KBM-7 (cell line): Measurements from ENCODE around the gene ZNF445.
"Not testable (repeated sequence)": the region's sequence is repeated elsewhere in the genome, so short reads cannot be mapped to it uniquely, and the experiment has no call there.

Source experiments
- DNase-seq: peaks from one replicate; pipeline ENCODE4 v3.0.0-alpha.2; 2015
- in situ Hi-C: fragments of 300-500 bp; cut with MboI; formaldehyde crosslinking; loops from 2 replicates; pipeline ENCODE4 v1.14.3; 2020; ENCODE audit warnings: low sequenced_read_pairs, low pct_unique_long_range_greater_than_20kb, mixed read lengths

ZNF445 gene

GRCh38 chr3:44414517-44415090, 62.9 kb downstream of the ZNF445 start:
- in situ Hi-C loops: no loop called here
- no peak for DNase-seq

DNA sequence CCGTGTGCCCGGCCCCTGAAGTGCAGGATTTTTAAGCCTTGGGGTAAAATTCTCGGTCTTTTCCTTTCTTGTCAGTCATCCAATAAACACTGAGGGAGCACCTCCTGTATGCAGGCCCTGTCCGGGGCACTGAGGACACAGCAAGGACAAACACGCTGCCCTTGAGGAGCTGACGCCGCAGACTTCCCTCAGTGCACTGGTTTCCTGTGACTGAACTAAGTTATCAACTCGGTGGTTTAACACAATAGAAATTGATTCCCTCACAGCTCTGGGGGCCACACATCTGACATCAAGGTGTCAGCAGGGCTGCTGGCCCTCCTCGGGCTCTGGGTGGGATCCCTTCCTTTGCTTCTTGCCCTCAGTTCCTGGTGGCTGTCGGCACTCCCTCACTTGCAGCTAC, 65.1 kb downstream of the ZNF445 start:
- in situ Hi-C loops: no loop called here

GRCh38 chr3:44411031-44411645, 66.3 kb downstream of the ZNF445 start:
- in situ Hi-C loops: no loop called here
- no peak for DNase-seq

More for the DNA sequence above, 65.1 kb downstream of the ZNF445 start:
- no peak for DNase-seq

DNA sequence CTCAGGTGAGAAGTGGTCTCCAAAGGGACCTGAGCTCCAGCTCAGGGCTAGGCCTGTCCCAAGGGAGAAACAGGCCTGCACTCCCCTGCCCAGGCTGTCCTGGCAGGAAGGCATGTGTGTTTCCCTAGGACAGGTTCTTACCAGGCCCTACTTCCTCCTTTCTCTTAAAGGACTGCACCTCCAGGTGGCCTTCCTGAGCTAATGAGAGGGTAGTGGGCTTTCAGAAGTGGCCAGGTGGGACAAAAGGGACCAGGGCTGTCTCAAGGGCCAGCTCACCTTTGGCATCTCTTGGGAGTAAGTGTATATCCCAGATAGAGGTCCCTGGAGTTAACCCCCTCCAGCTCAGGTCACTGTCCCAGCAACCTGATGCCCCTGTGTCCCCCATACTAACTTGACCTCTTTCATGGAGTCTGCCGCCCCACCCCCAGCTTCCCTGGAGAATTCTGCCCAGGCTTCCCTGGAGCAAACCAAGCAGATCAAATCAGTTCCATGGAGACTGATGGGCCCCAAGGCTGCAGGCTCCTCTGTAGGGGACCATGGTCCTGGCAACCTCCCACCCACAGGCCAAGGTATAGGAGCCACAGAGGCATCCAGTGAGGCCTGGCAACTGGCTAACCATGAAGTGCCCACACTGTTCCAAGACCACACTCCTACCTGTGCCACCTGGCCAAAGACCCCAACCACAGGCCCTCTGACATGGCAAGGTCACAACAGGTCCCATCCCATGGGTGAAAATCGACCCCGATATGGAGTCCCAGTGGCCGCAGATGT, 67.6 kb downstream of the ZNF445 start:
- in situ Hi-C loops: no loop called here
- no peak for DNase-seq

DNA sequence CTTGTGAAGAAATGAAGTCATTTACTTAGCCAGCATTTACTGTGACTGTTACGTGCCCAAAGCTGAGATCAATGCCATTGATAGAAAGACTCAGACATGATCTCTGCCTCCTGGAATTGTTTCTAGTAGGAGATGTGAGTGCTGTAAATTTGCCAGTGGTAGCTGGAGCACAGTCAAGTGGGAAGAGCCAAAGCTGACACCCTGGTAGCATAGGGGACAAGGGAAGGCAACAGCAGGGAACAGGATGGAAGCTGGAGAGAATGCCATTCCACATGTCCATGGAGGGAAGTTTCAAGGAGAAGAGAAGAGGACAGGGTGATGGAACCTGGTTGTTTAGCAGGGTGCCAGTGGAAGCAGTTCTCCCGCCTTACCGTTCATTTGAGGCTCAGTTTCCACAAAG, 74.9 kb downstream of the ZNF445 start:
- in situ Hi-C loops: no loop called here
- DNase-seq: no peak

- in situ Hi-C loops: no loop called here
- no peak for DNase-seq
Observed at GRCh38 chr3:44400771-44401170, 76.7 kb downstream of the ZNF445 start.

DNA sequence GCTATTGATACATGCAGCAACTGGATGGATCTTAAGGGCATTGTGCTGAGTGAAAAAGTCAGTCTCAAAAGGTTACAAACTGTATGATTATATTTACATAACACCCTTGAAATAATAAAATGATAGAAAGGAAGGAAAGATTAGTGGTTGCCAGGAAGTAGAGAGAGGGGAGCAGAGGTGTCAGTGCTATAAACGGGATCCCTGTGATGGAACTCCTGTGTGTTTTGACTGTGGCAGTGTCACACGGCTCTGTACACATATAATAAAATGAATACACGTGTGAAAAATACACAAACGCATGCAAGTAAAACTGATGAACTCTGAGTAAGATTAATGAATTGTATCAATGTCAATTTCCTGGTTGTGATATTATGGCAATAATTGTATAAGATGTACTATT, 78.6 kb downstream of the ZNF445 start:
- no peak for DNase-seq
- in situ Hi-C loops: no loop called here

DNA sequence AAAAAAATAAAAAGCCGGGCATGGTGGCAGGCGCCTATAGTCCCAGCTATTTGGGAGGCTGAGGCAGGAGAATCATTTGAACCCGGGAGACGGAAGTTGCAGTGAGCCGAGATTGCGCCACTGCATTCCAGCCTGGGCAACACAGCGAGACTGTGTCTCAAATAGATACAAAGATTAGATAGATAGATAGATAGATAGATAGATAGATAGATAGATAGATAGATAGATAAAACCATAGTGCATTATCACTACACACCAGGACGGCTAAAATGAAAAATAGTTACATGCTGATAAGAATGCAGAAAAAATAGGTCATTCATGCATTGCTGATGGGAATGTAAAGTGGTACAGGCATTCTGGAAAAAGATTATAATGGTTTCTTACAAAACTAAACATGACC, 79.2 kb downstream of the ZNF445 start:
- in situ Hi-C loops, DNase-seq: not testable (repeated sequence)

DNA sequence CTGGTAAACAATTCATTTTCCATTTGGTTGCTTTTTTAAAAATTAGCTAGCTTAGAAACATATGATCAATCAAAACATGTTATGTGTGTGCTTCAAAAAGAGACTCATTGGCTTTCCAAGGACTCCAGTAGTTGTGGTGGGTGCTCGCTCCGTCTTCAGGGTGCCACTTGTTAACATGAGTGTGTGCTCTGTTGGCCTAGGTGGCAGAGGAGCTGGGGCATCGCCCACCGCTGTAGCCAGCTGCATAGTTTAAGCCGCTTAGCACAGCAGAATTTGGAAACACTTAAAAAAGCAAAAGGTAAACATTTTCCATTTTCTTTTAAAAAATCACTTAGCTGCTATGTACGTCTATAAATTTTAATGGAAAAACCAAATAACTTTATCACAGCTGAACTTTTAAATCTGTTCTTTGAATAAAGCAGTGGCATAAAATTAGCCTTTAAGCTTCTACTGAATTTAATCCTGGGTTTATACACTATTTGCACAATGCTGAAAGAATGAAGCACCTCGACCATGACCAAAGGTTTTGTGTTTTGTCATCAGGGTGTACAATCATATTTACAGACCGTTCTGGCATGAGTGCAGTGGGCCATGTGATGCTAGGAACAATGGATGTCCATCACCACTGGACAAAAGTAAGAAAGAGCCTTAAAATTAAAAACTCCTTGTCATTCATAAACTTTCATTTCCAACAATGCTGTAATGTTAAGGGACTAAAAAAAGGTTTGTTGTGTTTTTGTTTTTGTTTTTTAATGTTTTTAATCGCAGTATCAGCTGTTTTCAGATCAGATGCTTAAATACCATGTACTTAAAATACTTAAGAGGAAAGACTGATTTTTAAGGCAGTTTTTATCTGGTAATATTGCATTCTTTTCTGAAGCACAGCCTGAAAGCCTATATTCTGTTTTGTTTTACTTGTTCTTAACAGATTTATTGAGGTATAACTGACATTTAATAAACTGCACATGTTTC, 81.0 kb downstream of the ZNF445 start:
- DNase-seq: no peak
- in situ Hi-C loops: no loop called here

- in situ Hi-C loops: no loop called here
- no peak for DNase-seq
Observed at GRCh38 chr3:44395714-44396113, 81.8 kb downstream of the ZNF445 start.

GRCh38 chr3:44392489-44392888, 85.0 kb downstream of the ZNF445 start:
- in situ Hi-C loops: no loop called here
- no peak for DNase-seq

- in situ Hi-C loops: no loop called here
Observed at GRCh38 chr3:44387404-44387803, 90.1 kb downstream of the ZNF445 start.

More at GRCh38 chr3:44387404-44387803, 90.1 kb downstream of the ZNF445 start:
- DNase-seq: no peak
